Esophagus muscularis mucosa (tissue), 4 donors: ENCODE measurements around the gene SBNO2.

Experiments
- CTCF ChIP-seq, 3 experiments: fragments of 200-600 bp in 2 of 3; fragments of 450-650 bp in 1 of 3; sonication (generic) in 2 of 3; IDR thresholded peaks; one replicate each; pipeline ENCODE4 v1.5.1; 2017 to 2019; ENCODE audit warnings: antibody characterized with exemption in 3 of 3, mild to moderate bottlenecking in 2 of 3, moderate library complexity in 1 of 3
- EP300 ChIP-seq: sonication (generic); formaldehyde crosslinking; IDR thresholded peaks from one replicate; pipeline ENCODE4 v1.6.1; 2017; ENCODE audit warnings: antibody characterized with exemption
- POLR2A ChIP-seq: fragments of 450-650 bp; IDR thresholded peaks from one replicate; pipeline ENCODE4 v1.6.1; 2017; ENCODE audit warnings: antibody characterized with exemption, moderate library complexity, mild to moderate bottlenecking, low read depth
- POLR2AphosphoS5 ChIP-seq, 2 donors: sonication (generic); formaldehyde crosslinking; IDR thresholded peaks; one replicate each; pipeline ENCODE4 v1.6.1; 2017; ENCODE audit warnings: antibody characterized with exemption in 2 of 2

DNA sequence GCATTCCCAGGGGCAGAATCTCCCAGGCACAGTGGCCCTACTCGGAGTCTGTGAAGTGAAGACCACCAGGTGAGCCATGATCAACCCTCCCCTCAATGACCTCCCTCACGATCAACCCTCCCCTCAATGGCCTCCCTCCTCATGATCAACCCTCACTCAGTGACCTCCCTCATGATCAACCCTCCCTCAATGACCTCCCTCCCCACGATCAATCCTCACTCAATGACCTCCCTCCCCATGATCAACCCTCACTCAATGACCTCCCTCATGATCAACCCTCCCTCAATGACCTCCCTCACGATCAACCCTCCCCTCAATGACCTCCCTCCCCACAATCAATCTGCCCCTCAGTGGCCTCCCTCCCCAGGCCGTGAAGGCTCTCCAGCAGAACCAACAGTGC is 32.1 kb downstream of the SBNO2 start:
- TF ChIP-seq POLR2A (no peak), CTCF (IDR thresholded peaks at IDR 0.05) (no peak), POLR2AphosphoS5 (IDR thresholded peaks at IDR 0.05) (no peak), EP300 (no peak)
